Activated naive CD8-positive, alpha-beta T cell treated with anti-CD3 and anti-CD28 coated beads, Interleukin-2, amount 50 U/mL, for 24 hours (primary cell): ENCODE measurements around the gene PELI1.

Experiments
- ATAC-seq: fragments of 150-1000 bp; cut with Tn5 transposase; one replicate; pipeline ENCODE4 v1.10.0; 2021
- DNase-seq: peaks from one replicate; pipeline ENCODE4 v3.0.0; 2021
- H3K27ac Mint-ChIP-seq: one replicate; pipeline ENCODE4 v1.8.0; 2021; ENCODE audit warnings: mild to moderate bottlenecking, mixed read lengths
- H3K27me3 Mint-ChIP-seq: one replicate; pipeline ENCODE4 v1.8.0; 2021; ENCODE audit warnings: mixed read lengths
- H3K36me3 Mint-ChIP-seq: one replicate; pipeline ENCODE4 v1.8.0; 2021; ENCODE audit warnings: low read depth, mixed read lengths
- H3K4me1 Mint-ChIP-seq: one replicate; pipeline ENCODE4 v1.8.0; 2021; ENCODE audit warnings: mixed read lengths
- H3K4me3 Mint-ChIP-seq: one replicate; pipeline ENCODE4 v1.8.0; 2021; ENCODE audit warnings: mild to moderate bottlenecking, moderate library complexity, mixed read lengths
- H3K9me3 Mint-ChIP-seq: one replicate; pipeline ENCODE4 v1.8.0; 2021; ENCODE audit warnings: mixed read lengths

Gene PELI1

GRCh38 chr2:64144057-64145013 is at the start of gene PELI1:
Gene PELI1 (minus strand): TSS chr2:64144420. CDS start chr2:64108310, 36,110 bp downstream.
- Mint-ChIP-seq H3K9me3 (no peaks in the 10 kb centered on the region), H3K4me3 (peak within 1 kb of the TSS; percentile 92), H3K27me3 (no peaks in the 10 kb centered on the region), H3K36me3 (peaks cover 4% of the 10 kb centered on the region), H3K4me1 (peaks cover 32% of the 10 kb centered on the region), H3K27ac (peak within 1 kb of the TSS; percentile 92)
- peak; percentile 92 for DNase-seq
- peak; percentile 93 for ATAC-seq

- H3K27ac Mint-ChIP-seq = no peak overlapping the region
- H3K4me1 Mint-ChIP-seq = peaks cover 20% of the 10 kb centered on the region
- H3K36me3 Mint-ChIP-seq = no peaks in the 10 kb centered on the region
- no peak overlapping the region for H3K4me3 Mint-ChIP-seq
- no peaks in the 10 kb centered on the region for H3K9me3 Mint-ChIP-seq
- DNase-seq (no peak), ATAC-seq (no peak)
- no peaks in the 10 kb centered on the region for H3K27me3 Mint-ChIP-seq
Observed at GRCh38 chr2:64193491-64193890, 49.3 kb upstream of the PELI1 start.

- no peak overlapping the region for H3K4me3 Mint-ChIP-seq
- no peaks in the 10 kb centered on the region for H3K27me3 Mint-ChIP-seq
- no peaks in the 10 kb centered on the region for H3K36me3 Mint-ChIP-seq
- peaks cover 20% of the 10 kb centered on the region for H3K4me1 Mint-ChIP-seq
- no peaks in the 10 kb centered on the region for H3K9me3 Mint-ChIP-seq
- DNase-seq (no peak), ATAC-seq (no peak)
- H3K27ac Mint-ChIP-seq = peak overlapping the region; percentile 28
Observed at GRCh38 chr2:64192664-64193105, 48.5 kb upstream of the PELI1 start.

GRCh38 chr2:64192125-64192479 is 47.9 kb upstream of the PELI1 start:
- Mint-ChIP-seq H3K36me3 (no peaks in the 10 kb centered on the region), H3K4me1 (peaks cover 20% of the 10 kb centered on the region), H3K27me3 (no peaks in the 10 kb centered on the region), H3K9me3 (no peaks in the 10 kb centered on the region), H3K4me3 (no peak overlapping the region), H3K27ac (peak overlapping the region; percentile 43)
- no peak for DNase-seq
- no peak for ATAC-seq

GRCh38 chr2:64189586-64189985 is 45.4 kb upstream of the PELI1 start:
- H3K9me3 Mint-ChIP-seq = no peaks in the 10 kb centered on the region
- H3K36me3 Mint-ChIP-seq = no peaks in the 10 kb centered on the region
- no peak overlapping the region for H3K4me3 Mint-ChIP-seq
- no peak for DNase-seq
- no peak for ATAC-seq
- H3K27me3 Mint-ChIP-seq = no peaks in the 10 kb centered on the region
- H3K27ac Mint-ChIP-seq = no peak overlapping the region
- peaks cover 20% of the 10 kb centered on the region for H3K4me1 Mint-ChIP-seq

- H3K4me3 Mint-ChIP-seq = no peak overlapping the region
- H3K27me3 Mint-ChIP-seq = no peaks in the 10 kb centered on the region
- H3K4me1 Mint-ChIP-seq = peaks cover 20% of the 10 kb centered on the region
- ATAC-seq = no peak
- no peaks in the 10 kb centered on the region for H3K36me3 Mint-ChIP-seq
- no peaks in the 10 kb centered on the region for H3K9me3 Mint-ChIP-seq
- DNase-seq = no peak
- H3K27ac Mint-ChIP-seq = no peak overlapping the region
Observed at GRCh38 chr2:64189167-64189566, 44.9 kb upstream of the PELI1 start.

GRCh38 chr2:64186699-64187605 is 42.7 kb upstream of the PELI1 start:
- ATAC-seq (no peak), DNase-seq (no peak)
- peaks cover 14% of the 10 kb centered on the region for H3K4me1 Mint-ChIP-seq
- no peak overlapping the region for H3K27ac Mint-ChIP-seq
- H3K4me3 Mint-ChIP-seq = no peak overlapping the region
- peaks cover 2% of the 10 kb centered on the region for H3K27me3 Mint-ChIP-seq
- H3K36me3 Mint-ChIP-seq = no peaks in the 10 kb centered on the region
- H3K9me3 Mint-ChIP-seq = no peaks in the 10 kb centered on the region

GRCh38 chr2:64179582-64180321 is 35.5 kb upstream of the PELI1 start:
- Mint-ChIP-seq H3K36me3 (no peaks in the 10 kb centered on the region), H3K27ac (peak overlapping the region; percentile 59), H3K4me1 (peaks cover 18% of the 10 kb centered on the region), H3K4me3 (no peak overlapping the region), H3K9me3 (no peaks in the 10 kb centered on the region), H3K27me3 (peaks cover 2% of the 10 kb centered on the region)
- ATAC-seq (peak; percentile 93), DNase-seq (no peak)

- ATAC-seq (no peak), DNase-seq (no peak)
- H3K9me3 Mint-ChIP-seq = no peaks in the 10 kb centered on the region
- peaks cover 18% of the 10 kb centered on the region for H3K4me1 Mint-ChIP-seq
- no peak overlapping the region for H3K4me3 Mint-ChIP-seq
- no peak overlapping the region for H3K27ac Mint-ChIP-seq
- no peaks in the 10 kb centered on the region for H3K36me3 Mint-ChIP-seq
- no peaks in the 10 kb centered on the region for H3K27me3 Mint-ChIP-seq
Observed at GRCh38 chr2:64177315-64177714, 33.1 kb upstream of the PELI1 start.

GRCh38 chr2:64175419-64176197 is 31.4 kb upstream of the PELI1 start:
- Mint-ChIP-seq H3K36me3 (no peaks in the 10 kb centered on the region), H3K4me3 (no peak overlapping the region), H3K9me3 (no peaks in the 10 kb centered on the region), H3K27me3 (no peaks in the 10 kb centered on the region), H3K4me1 (peaks cover 10% of the 10 kb centered on the region), H3K27ac (no peak overlapping the region)
- no peak for DNase-seq
- ATAC-seq = no peak

GRCh38 chr2:64173156-64174135 is 29.2 kb upstream of the PELI1 start:
- Mint-ChIP-seq H3K27ac (no peak overlapping the region), H3K4me3 (no peak overlapping the region), H3K36me3 (no peaks in the 10 kb centered on the region), H3K27me3 (no peaks in the 10 kb centered on the region), H3K4me1 (no peaks in the 10 kb centered on the region), H3K9me3 (no peaks in the 10 kb centered on the region)
- ATAC-seq (peak; percentile 7), DNase-seq (no peak)

GRCh38 chr2:64168756-64169155 is 24.5 kb upstream of the PELI1 start:
- Mint-ChIP-seq H3K27ac (no peak overlapping the region), H3K4me3 (no peak overlapping the region), H3K27me3 (no peaks in the 10 kb centered on the region), H3K4me1 (no peaks in the 10 kb centered on the region), H3K36me3 (no peaks in the 10 kb centered on the region), H3K9me3 (no peaks in the 10 kb centered on the region)
- no peak for DNase-seq
- no peak for ATAC-seq

- Mint-ChIP-seq H3K27ac (no peak overlapping the region), H3K4me3 (no peak overlapping the region), H3K4me1 (no peaks in the 10 kb centered on the region)
Observed at GRCh38 chr2:64168201-64168600, 24.0 kb upstream of the PELI1 start.

More at GRCh38 chr2:64168201-64168600, 24.0 kb upstream of the PELI1 start:
- Mint-ChIP-seq H3K27me3 (no peaks in the 10 kb centered on the region), H3K9me3 (no peaks in the 10 kb centered on the region), H3K36me3 (no peaks in the 10 kb centered on the region)
- ATAC-seq = no peak
- DNase-seq = no peak
